ENCODE measurements around the gene PGAP6.
A peak's percentile ranks its signal among the peaks of the same experiment; 100 is the strongest.
"Not testable (repeated sequence)": the region's sequence is repeated elsewhere in the genome, so short reads cannot be mapped to it uniquely, and the experiment has no call there.

PGAP6 gene

DNA sequence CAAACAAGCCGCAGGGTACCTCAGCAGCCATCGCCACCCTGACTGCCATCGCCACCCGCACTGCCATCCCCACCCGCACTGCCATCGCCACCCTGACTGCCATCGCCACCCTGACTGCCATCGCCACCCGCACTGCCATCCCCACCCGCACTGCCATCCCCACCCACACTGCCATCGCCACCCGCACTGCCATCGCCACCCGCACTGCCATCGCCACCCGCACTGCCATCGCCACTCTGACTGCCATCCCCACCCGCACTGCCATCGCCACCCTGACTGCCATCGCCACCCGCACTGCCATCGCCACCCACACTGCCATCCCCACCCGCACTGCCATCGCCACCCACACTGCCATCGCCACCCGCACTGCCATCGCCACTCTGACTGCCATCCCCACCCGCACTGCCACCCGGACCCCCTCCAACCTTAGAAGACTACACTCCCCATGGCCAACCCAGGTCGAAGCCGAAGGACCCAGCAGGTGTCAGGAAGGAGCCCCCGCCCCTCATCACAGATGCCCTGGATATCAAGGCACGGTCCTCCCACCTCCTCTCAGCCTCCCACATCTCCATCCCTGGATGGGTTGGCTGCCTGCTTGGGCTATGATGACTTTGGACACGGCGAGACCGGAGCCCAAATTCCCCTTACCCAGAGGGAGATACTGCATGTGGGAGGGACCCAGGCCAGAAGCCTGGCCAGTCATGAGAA is 3.5 kb downstream of the PGAP6 start:
- not testable (repeated sequence) for DNase-seq (ENCODE audit: low read depth)

DNA sequence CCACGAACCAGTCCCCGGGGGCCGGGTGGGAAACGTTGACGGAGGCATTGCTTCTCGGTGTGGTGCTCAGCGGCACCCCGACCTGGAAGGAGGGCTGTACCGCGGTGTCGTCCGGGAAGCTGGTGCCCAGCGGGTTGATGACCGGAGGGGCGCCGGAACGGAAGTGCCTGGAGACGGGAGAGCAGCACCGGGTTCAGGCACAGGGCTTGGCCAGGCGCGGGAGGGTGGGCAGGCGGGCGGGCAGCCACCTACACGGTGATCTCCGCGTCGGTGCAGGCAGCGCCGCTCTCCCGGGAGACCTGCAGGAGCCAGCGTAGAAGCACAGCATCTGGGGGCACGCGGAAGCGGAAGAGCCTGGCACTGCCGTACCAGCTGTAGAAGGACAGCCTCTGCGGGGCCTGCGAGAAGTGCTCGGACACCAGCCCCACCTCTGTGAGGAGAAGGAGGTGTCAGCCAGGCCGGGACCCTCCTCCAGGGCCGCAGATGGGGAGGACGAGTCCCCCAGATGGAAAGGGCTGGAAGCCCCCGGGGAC is 4.3 kb downstream of the PGAP6 start:
- DNase-seq (ENCODE audit: low read depth), result no peak

DNA sequence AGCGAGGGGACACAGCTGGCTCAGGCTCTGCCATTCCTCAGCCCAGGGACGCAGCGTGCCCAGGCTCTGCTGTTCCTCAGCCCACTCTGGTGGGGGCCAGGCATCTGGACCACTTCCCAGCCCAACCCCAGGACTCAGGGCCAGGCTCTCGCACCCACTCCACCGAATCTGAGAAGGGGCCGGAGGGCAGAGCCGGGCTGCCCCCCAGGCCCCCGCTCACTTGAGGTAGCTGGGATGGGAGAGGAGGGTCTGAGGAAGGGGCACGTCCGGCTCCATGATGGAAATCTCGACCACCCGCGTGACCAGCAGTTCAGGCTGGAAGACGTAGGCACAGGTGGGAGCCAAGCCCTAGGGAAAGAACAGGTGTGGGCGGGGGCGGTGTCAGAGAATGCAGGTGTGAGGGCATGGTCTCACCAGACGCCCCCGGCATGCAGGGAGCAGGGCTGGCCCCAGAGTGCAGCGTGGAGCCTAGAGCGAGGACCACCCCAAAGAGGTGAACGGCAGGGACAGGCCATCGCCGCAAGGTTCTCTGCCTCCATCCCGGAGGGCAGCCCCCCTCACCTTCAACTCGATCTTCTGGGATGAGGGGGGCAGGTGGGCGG is 4.9 kb downstream of the PGAP6 start:
- no peak for DNase-seq (ENCODE audit: low read depth)

DNA sequence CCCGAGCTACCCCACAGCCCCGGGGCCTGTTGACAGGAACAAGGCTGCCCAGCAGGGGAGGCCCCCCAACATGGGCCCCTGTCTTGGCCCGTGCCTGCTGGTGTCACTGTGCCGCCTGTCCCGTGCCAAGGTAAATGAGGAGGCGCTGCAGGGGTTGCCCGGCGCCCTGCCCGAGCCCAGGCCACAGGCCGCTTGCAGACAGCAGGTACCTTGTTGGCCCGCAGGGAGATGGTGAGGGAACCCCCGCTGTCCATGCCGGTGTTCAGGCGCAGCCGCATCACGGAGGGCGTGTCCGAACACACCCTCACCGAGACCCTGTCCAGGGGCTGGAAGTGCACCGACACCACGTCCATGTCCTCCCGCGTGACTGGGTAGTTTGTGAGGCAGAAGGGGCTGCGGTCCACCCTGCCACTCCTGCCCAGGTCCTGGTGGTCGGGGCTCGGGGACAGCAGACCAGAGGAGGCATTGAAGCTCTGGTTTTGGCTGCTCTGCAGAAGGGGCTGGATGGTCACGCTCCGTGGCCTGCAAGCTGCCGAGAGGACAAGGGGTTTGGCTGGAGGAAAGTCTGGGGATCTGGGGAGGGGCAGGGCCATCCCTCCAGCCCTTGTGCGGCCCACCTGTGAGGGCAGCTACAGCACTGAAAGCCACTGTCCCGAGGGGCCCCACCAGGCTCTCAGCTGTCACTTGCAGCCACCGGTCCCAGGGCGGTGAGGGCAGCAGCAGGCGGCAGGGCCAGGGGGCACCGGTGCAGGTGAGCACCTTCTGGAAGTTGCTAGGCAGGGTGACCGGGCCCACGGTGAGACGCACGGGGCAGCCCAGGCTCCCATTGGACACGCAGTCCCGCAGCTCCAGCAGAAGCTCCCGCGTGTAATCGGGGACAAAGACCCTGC is 5.6 kb downstream of the PGAP6 start:
- no peak for DNase-seq (ENCODE audit: low read depth)

DNA sequence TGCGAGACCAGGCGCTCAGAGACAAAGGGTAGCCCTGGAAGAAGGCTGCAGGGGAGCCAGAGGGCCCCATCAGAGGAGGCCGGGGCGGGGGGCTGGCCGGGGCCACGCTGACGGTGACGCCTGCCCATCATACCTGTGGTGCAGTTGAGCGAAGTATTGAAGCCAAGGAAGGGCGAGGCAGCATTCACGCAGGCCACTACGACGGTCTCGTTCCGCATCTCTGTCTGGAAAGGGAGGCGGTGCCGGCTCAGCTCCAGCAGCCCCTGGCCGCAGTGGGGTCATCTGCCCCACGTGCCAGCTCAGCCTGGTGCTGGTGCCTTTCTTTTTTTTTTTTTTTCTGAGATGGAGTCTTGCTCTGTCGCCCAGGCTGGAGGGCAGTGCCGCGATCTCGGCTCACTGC is 6.6 kb downstream of the PGAP6 start:
- no peak for DNase-seq (ENCODE audit: low read depth)

DNA sequence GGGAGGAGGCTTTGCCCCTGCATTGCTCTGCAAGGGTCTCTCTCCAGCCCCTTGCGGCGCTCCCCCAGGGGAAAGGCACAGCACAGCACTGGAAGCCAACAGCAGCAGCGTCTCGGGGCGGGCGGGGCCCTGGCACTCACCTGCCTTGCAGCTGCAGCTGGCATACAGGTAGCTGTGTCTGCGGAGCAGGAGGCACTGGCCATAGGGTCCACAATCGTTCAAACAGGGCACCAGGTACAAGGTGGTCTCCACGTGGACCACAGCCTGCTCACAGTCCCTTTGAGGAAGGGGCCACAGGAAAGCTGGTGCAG is 7.2 kb downstream of the PGAP6 start:
- DNase-seq (ENCODE audit: low read depth), result no peak

DNA sequence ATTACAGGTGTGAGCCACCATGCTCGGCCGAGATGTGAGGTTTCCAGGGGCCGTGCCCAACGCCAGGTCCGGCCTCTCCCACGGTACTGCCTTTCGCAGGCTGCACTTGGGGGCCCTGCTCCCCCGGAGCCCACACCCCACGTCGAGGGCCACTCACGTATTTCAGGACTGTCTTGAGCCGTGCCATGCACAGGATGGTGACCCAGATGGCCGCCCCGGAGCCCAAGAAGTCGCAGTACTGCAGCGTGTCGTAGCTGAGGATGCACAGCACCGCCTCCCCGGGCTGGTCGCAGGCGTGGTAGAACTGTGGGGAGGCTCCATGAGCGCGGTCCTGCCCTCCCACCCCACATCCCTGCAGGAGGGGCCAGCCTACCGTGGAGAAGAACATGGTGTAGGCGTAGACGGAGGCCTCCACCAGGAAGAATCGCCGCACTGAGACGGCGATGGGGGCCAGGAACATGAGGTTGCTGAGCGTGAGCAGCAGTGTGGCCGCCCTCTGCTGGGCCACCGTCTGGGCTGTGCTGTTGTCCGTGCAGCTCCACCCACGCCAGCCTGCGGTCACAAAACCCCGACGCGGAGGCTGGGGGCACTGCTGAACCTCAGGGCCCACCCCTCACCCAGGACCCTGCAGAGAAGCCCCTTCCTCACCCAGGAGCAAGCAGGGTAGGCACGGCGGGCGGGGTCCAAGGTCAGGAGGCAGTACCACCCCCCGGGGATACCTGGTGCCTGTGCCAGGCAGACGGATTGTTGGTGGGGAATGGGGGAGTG is 7.7 kb downstream of the PGAP6 start:
- DNase-seq (ENCODE audit: low read depth), result no peak

DNA sequence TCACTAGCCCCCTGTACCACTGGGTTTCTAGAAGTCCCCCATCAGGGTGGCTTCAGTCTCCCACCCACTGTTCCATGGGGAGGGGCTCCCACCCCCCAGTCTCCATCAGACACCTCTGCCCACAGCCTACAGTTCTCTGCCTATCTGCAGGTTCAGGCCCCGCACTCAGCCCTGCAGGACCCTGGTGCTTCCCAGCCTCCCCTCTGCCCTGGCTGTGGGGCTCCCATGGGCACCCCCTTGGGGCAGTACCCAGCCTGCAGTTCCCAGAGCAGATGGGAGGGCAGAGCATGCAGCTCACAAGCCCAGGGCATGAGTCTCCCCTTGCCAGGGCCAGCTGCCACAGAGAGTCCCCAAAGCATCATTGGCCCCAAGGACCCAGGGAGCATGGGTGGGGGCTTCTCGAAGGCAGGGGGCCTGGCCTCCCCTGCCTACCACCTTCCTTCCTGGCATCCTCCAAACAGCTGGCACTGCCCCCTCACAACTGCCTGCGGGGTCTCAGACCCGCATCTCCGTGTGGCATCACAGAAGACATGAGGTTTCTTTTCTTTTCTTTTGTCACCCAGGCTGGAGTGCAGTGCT is 8.7 kb downstream of the PGAP6 start:
- DNase-seq (ENCODE audit: low read depth), result no peak

DNA sequence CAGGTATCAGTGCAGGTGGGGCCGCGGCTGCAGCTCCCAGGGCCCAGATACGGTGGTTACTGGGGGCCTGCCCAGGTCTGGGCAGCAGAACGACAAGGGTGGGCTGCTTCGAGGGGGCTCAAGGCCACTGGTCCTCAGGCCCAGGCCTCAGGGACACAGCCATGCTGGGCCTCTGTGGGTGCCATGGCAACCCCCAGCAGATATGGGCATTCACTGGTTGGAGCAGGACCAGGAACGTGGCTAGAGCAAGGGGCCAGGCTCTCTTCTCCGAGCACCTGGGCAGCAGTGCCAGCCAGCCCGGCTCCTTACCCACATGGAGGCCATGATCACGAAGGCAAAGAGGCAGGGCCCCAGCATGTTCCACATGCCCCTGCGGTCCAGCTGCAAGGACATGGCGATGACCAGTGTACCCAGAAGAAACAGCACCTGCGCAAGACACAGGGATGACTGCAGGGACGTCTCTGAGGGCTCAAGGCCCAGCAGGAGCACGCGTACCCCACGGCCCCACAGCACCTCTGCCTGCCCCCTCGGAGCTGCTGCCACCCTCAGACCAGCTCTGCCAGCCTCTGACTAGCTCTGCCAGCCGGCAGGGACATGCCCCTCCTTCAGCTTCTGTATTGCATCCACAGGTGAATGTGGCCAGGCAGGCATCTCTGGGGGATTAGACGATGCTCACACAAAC is 9.3 kb downstream of the PGAP6 start:
- no peak for DNase-seq (ENCODE audit: low read depth)

DNA sequence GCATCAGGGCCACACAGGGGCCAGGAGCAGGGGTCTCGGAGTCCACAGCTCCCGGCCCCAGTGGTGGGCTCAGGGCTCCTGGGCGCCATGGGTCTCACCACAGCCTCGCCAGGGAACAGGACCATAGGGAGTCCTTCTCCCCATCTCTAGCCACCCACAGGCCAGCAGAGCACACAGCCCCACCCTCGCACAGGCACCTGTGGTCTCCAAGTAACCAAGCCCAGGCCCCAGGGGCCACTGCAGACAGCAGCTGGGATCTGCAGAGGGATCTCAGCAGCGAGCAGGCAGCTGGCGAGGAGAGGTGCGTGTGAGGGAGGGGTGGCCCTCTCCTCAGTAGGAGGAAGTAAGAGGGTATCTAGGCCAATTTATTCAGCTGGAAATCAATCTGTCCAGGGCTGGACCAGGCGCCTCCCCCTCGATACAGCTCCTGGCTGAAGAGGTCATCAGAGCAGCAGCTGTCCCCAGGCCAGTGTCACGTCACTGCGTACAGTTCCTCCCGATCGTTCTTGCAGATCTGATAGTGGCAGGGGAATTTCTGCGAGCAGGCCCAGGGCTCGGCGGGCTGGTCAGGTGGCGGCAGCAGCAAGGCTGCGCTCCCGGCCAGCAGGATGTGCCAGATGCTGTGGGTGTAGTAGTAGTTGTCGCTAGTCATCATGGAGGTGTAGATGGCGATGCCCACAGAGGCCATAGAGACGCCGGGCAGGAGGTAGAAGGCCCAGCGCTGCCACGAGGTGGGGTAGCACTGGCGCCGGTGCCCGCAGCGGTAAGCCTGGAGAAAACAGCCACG is 10.1 kb downstream of the PGAP6 start:
- no peak for DNase-seq (ENCODE audit: low read depth)

DNA sequence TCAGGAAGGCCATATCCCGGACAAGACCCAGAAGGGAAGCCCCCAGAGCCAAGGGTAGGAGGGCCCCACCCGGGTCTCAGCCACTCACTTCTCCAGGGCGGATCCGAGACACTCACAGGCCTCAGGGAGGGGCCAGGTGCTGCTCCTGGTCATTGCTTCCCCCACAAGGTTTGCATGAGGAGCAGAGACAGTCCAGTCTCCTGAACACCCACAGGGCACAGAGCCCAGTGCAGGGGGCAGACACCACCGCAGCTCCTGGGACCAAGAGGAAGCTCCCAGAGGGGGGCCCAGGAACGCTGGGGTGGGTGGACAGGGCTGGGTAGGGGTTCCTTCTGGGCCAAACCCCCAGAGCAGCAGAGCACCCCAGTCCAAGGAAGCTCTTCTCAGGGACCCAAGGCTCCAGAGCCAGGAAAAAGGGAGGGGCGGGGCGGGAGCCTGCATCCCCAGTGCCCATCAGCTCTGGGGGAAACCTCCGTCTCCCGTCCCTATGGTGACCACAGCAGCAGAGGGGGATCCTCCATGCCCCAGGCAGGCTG is 10.7 kb downstream of the PGAP6 start:
- DNase-seq (ENCODE audit: low read depth), result no peak

DNA sequence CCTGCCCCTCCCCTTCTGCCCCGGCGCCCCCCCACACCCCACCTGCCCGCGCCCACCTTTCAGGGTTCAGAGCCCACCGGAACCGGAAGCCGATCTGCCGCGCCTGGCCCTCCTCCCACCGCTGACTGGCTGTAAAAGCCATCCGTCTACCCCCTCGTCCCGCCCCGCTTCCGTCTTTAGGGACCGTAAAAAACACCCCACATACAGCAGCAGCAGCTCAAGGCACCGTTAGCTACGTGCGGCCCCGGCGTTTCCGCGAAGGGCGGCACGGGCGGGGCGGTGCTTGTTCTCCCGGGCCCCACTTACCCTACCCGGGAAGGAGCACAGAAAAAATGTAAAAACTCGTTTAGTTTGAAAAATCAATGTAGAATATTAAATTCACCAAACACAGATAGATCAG is 11.3 kb downstream of the PGAP6 start, which contains the start of gene MRPL28:
MRPL28 (minus strand) TSS at position 96 of the 400 bp plus-strand sequence. CDS start 320 bp downstream, outside the sequence.
- DNase-seq (ENCODE audit: low read depth), result peak; percentile 85

DNA sequence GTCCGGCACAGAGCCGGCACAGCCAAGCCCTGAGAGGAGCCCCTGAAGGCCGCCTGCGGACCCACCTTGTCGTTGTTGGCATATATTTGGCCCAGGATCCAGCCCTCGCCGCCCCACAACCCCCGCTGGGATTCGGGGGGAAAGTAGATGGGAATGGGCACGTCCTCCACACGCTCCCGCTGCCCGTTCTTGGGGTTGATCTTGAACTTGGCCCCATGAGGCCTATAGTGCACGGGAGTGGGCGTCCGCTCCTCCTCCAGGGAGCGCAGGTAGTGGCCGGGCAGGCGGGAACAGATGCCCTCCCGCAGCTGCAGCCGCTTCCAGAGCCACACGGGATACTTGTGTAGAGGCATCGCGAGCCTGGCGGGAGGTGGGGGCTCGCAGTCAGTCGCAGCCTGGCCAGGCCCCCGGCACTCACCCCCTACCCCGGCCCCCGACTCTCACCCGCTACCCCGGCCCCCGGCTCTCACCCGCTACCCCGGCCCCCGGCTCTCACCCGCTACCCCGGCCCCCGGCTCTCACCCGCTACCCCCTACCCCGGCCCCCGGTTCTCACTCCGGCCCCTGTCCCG is 11.8 kb downstream of the PGAP6 start:
- DNase-seq (ENCODE audit: low read depth), result no peak

DNA sequence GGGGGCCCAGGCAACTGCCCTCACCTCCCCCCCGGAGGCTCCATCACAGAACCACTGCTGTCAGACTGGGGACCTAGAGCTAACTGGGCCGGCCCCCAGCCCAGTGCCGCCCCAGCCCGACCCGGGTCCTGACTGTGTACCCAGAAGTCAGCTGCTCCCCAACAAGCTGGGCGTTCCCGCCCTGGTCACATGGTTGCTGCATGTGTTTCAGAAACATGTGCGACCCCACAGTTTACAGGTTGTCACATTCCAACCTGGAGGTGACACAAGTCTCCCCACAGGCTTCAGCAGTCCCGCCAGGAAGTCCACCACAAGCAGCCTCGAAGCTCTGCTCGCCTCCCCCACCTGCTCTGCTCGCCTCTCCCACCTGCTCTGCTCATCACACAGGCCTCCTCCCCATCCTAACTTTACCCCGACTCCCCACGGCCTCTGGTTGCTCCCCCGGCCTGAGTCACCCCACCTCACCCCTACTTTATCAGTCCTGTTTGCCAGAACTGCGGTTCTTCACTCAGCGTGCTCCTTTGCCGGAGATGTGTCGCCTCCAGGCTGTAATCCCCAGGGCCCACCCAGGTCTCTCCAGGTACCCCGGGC is 12.4 kb downstream of the PGAP6 start:
- DNase-seq (ENCODE audit: low read depth), result no peak

DNA sequence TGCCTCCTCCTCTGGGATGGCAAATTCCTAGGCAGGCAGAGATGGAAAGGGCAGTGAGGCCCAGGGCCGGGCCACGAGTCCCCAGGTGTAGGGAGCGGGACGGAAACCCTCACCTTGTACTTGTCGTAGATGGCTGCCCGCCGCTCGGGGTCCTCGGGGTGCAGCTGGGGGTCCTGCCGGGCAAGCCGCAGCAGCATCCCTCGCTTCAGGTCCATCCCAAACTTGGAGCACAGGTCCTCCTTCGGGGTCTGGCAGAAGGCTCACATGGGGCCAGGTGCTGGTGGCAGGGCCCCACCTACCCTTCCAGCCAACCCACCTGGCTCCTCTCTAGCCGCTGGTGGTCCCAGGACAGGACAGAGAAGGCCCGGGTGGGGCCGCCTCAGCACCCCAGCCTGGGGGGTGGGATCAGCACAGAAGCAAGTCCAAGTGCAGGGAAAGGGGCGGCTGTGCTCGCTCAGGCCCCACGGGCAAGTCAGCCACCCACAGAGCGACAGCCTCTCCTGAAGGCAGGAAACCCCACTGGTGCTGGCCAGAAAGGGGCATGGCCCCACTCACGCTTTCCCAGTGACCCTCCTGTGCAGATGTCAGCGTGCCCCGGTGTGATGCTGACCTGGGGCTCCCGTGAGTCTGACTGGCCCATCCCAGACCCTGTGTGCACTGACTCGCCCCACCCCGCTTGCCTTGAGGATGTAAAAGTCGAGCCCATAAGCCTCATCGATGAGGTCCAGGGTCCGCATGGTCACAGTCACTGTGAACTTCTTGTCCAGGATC is 13.2 kb downstream of the PGAP6 start:
- no peak for DNase-seq (ENCODE audit: low read depth)

DNA sequence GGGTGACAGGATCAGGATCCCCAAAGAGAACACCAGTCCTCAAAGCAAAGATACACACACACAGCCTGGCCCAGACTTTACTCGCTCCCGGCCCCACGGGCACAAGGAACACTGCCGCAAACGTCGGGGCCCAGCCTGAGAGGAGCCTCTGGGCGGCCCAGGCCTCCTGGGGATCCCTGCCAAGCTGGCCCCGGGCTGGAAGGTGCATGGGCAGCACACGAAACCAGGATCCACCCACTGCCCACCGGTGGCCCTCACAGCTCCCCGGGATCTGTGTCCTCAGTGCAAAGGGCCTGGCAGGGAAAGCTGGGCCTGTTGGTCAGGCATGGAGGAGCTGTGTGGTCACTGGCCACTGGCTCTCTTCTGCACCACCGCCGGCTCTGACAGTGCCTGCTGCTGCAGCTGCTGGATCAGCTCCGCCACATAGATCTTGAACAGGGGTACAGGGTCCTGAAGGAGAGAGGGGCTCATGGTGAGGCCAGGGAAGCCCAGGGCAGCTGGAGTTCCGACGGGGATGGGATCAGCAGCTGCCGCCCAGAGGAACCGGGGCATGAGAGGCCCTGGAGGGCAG is 14.4 kb downstream of the PGAP6 start:
- no peak for DNase-seq (ENCODE audit: low read depth)

DNA sequence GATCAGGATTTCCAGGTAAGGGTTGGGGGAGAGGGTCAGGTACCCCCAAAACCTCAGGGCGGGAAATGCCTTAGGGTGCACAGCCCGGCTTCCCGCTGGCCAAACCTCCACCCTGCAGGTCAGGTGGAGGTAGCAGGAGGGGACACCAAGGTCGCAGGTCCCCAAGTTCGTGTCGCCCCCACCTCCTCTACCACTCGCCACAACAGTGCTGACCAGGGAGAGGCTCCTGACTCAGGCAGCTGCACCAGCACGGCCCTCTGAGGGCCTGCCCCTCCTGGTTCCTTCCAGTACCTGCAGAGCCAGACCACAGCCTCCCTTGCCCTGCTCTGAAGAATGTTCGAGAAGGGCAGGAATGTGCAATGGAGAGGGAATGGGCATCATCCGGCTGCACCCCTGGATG is 15.3 kb downstream of the PGAP6 start:
- DNase-seq (ENCODE audit: low read depth), result no peak
